ENCODE results near the gene EXOC2.

Gene EXOC2

DNA sequence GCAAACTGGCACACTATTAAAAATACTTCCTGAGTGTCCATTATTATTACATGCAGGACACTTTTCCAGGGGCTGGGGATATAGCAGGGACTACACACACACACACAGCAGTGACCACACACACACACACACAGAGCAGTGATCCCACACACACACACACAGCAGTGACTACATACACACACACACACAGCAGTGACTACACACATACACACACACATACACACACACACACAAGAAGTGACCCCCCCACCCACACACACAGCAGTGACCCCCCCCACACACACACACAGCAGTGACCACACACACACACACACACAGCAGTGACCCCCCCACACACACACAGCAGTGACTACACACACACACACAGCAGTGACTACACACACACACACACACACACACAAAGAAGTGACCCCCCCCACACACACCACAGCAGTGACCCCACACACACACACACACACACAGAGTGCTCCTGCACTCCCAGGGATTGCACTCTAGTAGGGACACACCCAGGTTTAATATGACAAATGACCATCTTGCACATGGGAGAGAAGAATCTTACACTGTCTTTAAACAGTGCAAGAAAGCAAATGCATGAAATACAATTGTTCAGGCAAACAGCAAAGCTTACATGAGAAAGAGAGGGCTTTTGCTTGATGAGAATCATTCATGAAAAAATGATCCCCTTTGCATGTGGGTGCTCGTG is 185.9 kb downstream of the EXOC2 start:
- Histone ChIP-seq H2AFZ (ENCODE audit: low read length) (no peak overlapping the region), H3K36me3 (ENCODE audit: insufficient read depth, low read length) (no peaks in the 10 kb centered on the region), H4K20me1 (ENCODE audit: insufficient read depth, low read length) (no peaks in the 10 kb centered on the region), H3K27ac (ENCODE audit: low read depth, low read length, poor library complexity, severe bottlenecking) (no peak overlapping the region), H3K27me3 (ENCODE audit: insufficient read depth, low read length) (no peaks in the 10 kb centered on the region), H3F3A (ENCODE audit: insufficient read depth, low read length) (no peaks in the 10 kb centered on the region), H3K4me2 (ENCODE audit: low read length) (no peak overlapping the region), H3K9ac (ENCODE audit: low read length) (no peak overlapping the region), H3K9me2 (ENCODE audit: low read depth, low read length) (no peaks in the 10 kb centered on the region), H3K4me1 (ENCODE audit: insufficient read depth, low read length, severe bottlenecking) (peaks cover 14% of the 10 kb centered on the region), H3K79me2 (ENCODE audit: insufficient read depth, low read length) (no peaks in the 10 kb centered on the region), H3K4me3 (ENCODE audit: low read depth, low read length, poor library complexity, severe bottlenecking) (no peak overlapping the region), H3K9me3 (ENCODE audit: low read length) (no peaks in the 10 kb centered on the region)
- TF ChIP-seq EZH2 (IDR thresholded peaks at IDR 0.05; ENCODE audit: borderline replicate concordance, low read length), result no peak
- TF ChIP-seq, protein P1, sequence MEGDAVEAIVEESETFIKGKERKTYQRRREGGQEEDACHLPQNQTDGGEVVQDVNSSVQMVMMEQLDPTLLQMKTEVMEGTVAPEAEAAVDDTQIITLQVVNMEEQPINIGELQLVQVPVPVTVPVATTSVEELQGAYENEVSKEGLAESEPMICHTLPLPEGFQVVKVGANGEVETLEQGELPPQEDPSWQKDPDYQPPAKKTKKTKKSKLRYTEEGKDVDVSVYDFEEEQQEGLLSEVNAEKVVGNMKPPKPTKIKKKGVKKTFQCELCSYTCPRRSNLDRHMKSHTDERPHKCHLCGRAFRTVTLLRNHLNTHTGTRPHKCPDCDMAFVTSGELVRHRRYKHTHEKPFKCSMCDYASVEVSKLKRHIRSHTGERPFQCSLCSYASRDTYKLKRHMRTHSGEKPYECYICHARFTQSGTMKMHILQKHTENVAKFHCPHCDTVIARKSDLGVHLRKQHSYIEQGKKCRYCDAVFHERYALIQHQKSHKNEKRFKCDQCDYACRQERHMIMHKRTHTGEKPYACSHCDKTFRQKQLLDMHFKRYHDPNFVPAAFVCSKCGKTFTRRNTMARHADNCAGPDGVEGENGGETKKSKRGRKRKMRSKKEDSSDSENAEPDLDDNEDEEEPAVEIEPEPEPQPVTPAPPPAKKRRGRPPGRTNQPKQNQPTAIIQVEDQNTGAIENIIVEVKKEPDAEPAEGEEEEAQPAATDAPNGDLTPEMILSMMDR (IDR thresholded peaks at IDR 0.05; ENCODE audit: low read length), result no peak

DNA sequence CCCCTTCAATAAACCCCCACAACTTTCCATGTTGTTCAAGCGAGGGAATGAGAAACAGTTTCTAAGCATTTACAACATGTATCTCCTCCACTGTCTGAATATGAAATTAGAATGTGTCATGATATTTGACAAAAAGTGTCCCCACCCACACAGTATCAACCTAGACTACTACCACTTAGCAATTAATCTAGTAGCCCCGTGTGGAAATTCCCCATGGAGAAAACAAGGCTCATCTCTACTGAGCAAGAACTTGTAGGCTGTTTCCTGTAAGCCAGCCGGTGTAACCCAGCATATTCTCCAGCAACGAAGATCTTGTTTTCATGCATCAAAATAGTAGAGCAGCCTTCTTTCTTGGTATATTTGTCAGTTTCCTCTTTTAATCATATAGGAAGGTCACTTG is 186.4 kb downstream of the EXOC2 start:
- Histone ChIP-seq H3K27me3 (ENCODE audit: insufficient read depth, low read length) (no peaks in the 10 kb centered on the region), H3F3A (ENCODE audit: insufficient read depth, low read length) (no peaks in the 10 kb centered on the region), H2AFZ (ENCODE audit: low read length) (no peak overlapping the region), H3K9ac (ENCODE audit: low read length) (no peak overlapping the region), H3K27ac (ENCODE audit: low read depth, low read length, poor library complexity, severe bottlenecking) (no peak overlapping the region), H3K79me2 (ENCODE audit: insufficient read depth, low read length) (no peaks in the 10 kb centered on the region), H3K9me3 (ENCODE audit: low read length) (no peaks in the 10 kb centered on the region), H3K9me2 (ENCODE audit: low read depth, low read length) (no peaks in the 10 kb centered on the region), H3K4me1 (ENCODE audit: insufficient read depth, low read length, severe bottlenecking) (peaks cover 19% of the 10 kb centered on the region), H3K36me3 (ENCODE audit: insufficient read depth, low read length) (no peaks in the 10 kb centered on the region), H4K20me1 (ENCODE audit: insufficient read depth, low read length) (no peaks in the 10 kb centered on the region), H3K4me2 (ENCODE audit: low read length) (no peak overlapping the region), H3K4me3 (ENCODE audit: low read depth, low read length, poor library complexity, severe bottlenecking) (no peak overlapping the region)
- TF ChIP-seq EZH2 (IDR thresholded peaks at IDR 0.05; ENCODE audit: borderline replicate concordance, low read length), result no peak
- TF ChIP-seq, protein P1 (IDR thresholded peaks at IDR 0.05; ENCODE audit: low read length), result no peak

DNA sequence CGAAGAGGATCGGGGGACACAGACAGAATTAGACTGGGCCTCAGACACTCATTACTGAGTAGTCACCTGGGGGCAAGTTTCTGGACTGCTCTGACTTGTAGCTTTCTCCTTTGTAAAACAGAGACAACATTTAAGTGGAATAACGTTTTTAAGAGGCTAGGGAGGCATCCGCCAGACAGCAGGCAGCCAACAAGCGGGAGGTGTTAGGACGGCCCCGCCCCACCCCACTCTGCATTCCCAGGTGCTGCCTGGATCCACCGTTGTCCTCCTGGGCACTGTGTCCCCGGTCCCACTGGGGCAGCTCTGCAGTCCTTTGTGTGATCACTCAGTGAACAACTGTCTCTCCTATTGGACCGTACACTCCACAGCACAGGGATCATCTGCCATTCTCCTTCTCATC is 187.6 kb downstream of the EXOC2 start:
- no peaks in the 10 kb centered on the region for H3K79me2 ChIP-seq (ENCODE audit: insufficient read depth, low read length)
- H3K4me2 ChIP-seq (ENCODE audit: low read length), result no peak overlapping the region
- H3K4me3 ChIP-seq (ENCODE audit: low read depth, low read length, poor library complexity, severe bottlenecking), result no peak overlapping the region
- H3K9me2 ChIP-seq (ENCODE audit: low read depth, low read length), result no peaks in the 10 kb centered on the region
- TF ChIP-seq, protein P1 (IDR thresholded peaks at IDR 0.05; ENCODE audit: low read length), result no peak
- TF ChIP-seq EZH2 (IDR thresholded peaks at IDR 0.05; ENCODE audit: borderline replicate concordance, low read length), result no peak
- no peaks in the 10 kb centered on the region for H3K27me3 ChIP-seq (ENCODE audit: insufficient read depth, low read length)
- H3K27ac ChIP-seq (ENCODE audit: low read depth, low read length, poor library complexity, severe bottlenecking), result no peak overlapping the region
- H3K36me3 ChIP-seq (ENCODE audit: insufficient read depth, low read length), result no peaks in the 10 kb centered on the region
- H3K9ac ChIP-seq (ENCODE audit: low read length), result no peak overlapping the region
- no peaks in the 10 kb centered on the region for H3F3A ChIP-seq (ENCODE audit: insufficient read depth, low read length)
- no peak overlapping the region for H2AFZ ChIP-seq (ENCODE audit: low read length)
- no peaks in the 10 kb centered on the region for H3K9me3 ChIP-seq (ENCODE audit: low read length)
- H3K4me1 ChIP-seq (ENCODE audit: insufficient read depth, low read length, severe bottlenecking), result peaks cover 19% of the 10 kb centered on the region
- H4K20me1 ChIP-seq (ENCODE audit: insufficient read depth, low read length), result no peaks in the 10 kb centered on the region

Data from OCI-LY1 (cell line).